ENCODE data around the gene TSPO.

Gene TSPO

DNA sequence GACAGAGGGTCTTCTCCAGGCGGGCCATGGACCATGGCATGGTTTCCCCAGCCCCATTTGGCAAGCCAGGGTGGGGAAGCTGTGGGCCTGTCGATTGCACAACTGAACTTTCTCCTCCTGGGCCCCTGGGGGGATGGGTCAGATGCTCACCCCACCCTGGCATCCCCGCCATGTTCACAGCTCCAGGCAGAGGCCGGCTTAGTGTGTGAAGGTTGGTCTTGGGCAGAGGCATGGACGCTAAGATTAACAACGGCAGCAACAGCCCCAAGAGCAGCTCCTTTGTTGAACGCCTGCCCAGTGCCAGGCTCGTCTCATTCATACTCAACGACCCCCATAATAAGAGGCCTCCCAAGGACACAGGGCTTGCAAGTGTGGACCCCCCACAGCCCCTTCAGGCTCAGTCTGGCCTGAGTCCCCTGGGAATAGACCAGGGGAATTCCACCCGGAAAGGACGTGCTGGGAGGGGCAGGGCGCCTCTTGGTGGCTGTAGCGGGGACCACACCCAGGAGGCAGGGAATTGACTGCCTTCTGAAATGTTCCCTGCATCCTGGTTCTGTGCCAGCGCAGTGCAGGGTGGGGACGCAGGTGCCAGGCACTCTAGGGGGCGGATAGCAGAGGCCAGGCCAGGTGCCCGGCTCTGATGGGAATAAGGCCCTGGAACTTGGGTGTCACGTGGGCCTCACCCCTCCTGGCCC is 8.3 kb downstream of the TSPO start:
- DNase-seq (ENCODE audit: low read depth): no peak

DNA sequence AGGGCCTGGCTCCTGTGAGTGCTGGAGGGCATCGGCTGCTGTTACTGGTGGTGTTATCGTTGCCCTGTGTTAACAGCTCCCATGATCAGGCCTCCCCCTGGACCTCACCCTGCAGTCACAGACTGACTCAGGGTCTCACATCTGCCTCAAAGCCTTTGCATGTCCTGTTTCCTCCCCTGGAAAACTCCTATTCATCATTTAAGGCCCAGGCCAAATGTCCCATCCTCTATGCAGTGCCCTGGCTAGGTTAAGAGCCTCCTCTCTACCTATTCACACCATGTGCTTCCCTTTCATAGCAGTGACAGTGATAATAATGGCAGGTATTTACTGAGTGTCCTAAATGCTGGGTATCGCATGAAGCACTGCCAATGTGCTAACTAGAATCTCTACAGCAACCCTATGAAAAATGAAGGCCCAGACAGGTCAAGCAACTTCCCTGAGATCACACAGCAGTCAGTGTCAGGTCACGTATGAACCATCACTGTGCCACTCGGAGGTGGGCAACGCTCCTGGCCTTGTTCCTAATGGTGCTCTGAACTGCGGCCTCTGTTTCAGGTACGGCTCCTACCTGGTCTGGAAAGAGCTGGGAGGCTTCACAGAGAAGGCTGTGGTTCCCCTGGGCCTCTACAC is 9.3 kb downstream of the TSPO start:
- no peak for DNase-seq (ENCODE audit: low read depth)

DNA sequence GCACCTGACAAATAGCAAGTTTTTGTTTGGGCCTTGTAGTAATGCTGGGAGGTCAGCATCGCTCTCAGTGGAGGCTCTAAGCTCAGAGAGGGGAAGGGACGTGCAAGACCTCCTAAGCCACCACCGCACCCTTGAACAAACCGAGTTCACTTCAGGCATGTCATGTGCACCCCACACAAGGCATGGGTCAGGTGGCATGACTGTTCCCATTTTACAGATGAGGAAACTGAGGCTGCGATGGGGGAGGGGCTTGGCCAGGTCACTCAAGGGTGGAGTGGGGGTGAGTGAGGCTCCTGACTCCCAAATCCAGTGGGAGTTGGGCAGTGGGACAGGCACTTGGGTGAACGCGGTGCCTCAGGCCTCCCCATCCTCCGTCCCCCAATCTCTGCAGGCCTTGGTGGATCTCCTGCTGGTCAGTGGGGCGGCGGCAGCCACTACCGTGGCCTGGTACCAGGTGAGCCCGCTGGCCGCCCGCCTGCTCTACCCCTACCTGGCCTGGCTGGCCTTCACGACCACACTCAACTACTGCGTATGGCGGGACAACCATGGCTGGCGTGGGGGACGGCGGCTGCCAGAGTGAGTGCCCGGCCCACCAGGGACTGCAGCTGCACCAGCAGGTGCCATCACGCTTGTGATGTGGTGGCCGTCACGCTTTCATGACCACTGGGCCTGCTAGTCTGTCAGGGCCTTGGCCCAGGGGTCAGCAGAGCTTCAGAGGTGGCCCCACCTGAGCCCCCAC is 11.2 kb downstream of the TSPO start:
- DNase-seq (ENCODE audit: low read depth): no peak

DNA sequence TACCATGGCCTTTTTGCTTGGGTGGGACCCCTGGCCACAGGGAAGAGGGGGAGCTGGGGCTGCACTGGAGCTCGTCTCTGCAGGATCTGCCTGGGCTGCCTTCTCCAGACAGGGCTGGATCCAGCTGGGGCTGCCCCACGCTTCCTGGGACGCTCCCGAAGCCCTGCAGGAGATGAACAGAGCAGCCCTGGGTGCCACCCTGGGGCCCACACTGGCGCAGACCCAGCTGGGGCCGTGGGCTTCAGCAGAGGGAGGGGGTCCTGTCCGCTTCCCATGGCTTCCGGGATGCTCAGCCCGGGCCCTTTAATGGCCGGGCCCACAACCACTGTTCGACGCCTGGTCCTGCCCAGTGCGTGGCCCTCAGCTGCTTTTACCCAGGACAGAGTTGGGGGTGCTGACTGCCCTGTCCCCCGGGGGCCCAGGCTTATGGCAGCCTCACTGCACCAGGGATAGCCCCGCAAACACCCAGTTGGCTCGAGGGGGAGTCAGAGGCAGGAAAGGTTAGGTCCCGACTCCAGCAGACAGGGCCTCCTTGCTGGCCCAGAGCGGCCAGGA is 12.0 kb downstream of the TSPO start:
- no peak for DNase-seq (ENCODE audit: low read depth)

DNA sequence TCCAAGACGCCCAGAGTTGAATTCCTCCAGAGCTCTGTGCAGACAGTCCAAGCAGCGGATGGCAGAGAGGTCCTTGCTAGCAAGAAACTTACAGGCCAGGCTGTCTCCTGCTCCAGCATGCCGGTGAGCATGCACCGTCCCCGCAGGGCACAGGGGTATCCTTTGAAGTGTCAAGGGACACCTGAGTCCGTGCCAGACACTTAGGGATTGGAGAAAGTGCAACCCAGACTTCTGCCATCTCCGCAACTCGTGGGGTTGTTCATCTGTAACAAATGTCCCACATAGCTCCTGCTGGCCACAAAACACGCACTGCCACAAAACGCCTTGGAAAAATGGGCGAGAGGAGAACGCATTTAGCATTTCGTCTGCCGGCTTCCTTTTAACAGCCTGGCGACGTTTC is 13.3 kb downstream of the TSPO start:
- no peak for DNase-seq (ENCODE audit: low read depth)

DNA sequence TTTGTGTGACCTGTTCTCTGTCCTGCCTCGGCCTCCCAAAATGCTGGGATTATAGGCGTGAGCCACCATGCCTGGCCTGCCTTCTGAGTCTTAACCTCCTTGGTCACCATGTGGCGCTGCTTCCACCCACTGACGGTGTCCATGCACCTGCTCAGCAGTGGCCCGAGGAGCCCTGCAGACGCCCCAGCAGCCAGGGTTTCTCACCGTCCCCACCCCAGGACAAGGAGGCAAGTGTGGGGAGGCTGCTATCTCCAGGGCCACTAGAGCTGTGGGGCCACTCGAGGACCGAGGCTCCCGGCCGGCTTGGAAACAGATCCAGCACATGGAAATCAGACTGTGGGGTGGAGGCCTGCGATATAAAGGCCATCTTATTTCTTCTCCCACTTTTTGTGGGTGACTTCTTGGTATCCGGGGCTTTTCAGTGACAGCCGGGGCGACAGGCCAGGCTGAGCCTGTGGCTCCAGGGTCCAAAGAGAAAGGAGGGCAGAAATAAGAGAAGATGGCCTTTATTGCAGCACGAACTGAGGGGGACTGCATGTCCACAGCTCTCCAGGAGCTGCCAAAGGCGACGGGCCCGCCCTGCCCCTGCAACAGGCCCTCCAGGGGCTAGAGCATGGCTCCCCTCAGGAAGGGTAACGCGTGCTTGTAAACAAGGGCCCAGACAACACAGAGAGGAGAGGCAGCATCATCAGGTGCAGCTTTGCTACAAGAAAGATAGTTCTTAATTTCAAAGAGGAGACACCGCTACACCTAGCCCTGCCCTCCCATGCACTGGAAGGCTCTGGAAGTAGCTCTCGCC is 15.0 kb downstream of the TSPO start:
- no peak for DNase-seq (ENCODE audit: low read depth)

DNA sequence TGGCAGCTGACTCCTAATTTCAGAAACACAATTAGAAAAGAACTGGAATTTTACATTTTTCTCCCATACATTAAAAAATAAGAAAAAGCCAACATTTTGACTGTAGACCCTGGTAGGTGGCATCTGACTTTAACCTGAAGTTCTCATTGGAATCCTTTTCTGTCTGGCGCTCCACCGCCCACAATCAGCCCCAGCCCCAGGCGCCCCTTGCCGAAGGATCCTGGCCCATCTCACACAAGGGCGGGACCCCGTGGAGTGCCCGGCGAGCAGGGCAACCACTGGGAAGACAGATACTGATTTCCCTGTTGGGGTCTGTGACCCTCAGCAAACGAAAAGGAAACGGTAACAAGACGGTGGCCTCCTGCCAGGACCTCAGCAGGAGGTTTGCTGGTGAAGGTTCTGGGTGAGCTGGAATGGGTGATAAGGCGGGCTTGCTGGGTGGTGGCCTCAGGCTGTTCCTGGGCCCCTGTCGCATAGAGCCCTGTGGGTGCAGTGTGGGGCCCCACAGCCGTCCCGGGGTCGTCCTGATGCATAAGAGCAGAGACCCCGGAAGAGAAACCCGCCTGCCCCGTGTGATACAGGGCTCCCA is 15.7 kb downstream of the TSPO start:
- DNase-seq (ENCODE audit: low read depth): no peak

DNA sequence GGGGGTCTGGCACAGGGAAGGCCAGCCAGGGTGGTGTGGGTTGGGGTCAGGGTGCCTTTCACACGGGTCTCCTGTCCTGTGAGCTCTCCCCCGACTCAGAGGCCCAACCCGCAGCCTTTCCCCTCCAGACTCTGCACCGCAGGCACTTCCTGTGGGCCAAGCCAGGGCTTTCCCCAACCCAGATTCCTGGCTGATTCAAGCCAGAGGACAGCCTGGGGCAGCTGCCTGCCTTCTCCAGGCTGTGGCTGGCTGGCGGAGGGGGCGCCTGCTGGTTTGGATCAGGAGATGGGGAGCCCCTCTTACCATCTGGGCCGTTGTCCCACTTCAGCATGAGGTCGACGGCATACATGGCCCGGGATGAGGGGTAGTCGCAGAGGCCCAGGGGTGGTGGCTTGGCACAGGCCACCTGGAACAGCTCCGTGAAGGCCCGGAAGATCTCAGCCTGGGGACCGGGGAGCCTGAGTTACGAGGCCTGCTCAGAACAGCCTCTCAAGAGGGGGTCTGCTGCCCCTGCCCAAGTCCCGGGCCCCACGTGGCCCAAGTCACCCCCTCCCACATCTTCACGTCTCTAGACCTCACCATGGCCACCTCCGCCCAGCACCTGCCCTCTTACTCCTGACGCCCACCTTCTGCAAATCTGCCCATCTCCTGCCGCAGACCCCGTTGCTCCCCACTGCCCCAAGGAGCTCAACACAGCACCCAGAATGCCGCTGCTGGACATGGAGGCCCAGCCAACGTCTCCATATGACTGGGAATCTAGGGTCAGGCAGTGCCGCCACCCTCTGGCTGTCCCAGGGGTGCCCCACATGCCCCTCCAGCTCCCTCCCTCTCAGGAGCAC is 17.3 kb downstream of the TSPO start:
- no peak for DNase-seq (ENCODE audit: low read depth)

DNA sequence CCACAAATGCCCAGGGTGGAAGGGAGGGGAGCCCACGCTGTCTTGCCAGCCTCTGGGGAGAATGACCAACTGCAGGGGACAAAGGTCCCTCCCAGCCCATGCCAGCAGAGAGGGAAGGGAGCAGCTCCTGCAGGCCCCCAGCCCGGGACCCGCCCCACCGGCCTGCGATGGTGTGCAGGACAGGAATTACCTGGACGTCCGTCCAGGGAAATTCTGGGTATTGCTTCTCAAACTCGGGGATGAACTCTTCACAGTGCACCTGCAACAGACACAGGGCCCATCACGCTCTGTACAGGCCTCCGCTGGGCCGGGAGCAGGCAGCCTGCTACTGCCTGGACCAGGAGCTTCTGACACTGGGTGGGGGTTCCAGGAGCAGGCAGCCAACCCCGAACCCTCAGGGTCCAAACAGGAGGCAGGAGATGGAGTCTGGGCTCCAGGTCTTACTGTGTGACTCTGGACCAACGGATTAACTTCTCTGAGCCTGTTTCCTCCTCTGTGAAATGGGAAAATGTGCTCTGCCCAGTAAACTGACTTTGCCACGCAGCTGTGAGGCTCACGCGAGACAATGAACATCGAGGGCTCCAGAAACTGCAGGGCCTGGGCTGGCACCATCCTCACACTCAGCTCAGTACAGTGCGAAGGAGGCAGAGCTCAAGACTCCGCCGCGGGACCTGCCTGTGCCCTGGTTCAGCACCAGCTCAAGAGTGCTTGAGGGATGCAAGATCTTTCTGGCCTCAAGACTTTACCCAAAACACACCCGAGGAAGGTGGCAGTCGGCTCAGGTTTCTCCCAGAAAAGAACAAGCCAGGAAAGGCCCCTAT is 18.2 kb downstream of the TSPO start:
- no peak for DNase-seq (ENCODE audit: low read depth)

DNA sequence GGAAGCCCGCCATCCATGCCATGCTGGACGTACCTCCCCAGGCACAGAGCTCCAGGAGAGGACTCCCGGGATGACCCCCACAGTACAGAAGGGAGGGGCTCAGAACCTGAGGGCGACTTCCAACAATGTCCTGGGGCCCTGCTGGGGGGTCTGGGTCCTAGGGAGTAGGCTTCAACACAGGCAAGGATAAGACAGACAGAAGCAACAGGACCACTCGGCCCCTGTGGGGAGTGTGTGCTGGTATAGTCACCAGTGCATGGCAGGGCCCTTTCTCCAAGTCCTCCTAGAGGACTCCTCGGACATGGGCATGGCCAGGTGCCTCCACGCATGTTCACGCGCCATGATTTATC is 18.7 kb downstream of the TSPO start:
- DNase-seq (ENCODE audit: low read depth): no peak

DNA sequence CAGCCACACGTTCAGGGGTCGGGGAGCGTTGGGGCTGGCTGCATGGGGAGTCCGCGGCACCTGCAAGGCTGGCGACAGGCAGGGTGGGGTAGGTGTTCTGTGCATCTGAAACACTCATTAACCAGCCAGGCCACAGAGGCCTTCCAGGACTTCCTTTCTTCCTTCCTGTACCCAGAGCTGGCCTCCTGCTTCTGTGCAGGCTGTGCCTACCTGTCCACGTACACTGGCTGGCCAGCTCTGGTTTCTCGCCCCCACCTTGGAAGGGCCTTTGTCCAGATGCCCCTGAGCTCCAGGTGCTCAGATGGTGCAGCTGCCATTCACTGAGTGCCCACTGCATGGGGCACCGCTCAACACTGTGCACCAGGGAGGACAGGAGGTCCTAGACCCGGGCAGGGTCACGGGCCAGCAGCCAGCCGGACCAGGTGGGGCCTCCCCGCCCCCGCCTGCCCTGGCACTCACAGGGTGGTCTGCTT is 19.7 kb downstream of the TSPO start:
- DNase-seq (ENCODE audit: low read depth): no peak

DNA sequence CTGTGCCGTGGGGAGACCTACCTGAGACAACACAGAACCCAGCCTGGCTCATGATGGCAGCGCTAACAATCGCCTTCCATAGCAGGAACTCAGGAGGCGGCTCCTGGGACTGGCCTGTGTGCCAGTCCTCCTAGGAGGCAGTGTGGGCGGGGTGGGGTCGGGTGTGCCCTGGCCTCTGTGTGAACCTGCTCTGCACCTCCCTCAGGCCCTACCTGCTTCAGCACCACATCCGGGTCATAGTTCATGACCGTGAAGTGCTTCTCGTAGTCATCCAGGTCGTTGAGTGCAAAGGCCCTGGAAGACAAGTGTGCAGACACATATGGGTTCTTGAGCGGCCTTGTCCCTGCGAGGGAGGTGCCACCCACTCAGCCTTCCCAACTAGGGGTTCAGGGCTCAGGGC is 20.2 kb downstream of the TSPO start:
- DNase-seq (ENCODE audit: low read depth): no peak

DNA sequence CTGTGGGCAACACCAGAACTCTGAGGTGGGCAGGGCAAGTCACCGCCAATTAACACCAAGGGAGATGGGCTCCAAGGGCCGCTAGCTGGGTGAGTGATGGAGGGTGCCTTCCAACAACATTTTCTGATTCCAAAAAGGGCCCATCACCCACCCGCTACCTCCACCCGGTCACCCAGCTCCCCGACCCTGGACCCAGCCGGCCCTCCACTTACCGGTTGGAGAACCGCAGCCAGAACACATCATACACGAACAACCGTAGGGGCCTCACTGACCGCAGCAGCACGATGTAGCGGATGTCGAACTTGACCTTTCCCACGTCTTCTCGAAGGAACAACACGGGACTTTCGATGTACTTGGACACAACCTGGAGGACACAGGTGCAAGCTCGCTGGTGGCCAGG is 20.8 kb downstream of the TSPO start:
- no peak for DNase-seq (ENCODE audit: low read depth)

DNA sequence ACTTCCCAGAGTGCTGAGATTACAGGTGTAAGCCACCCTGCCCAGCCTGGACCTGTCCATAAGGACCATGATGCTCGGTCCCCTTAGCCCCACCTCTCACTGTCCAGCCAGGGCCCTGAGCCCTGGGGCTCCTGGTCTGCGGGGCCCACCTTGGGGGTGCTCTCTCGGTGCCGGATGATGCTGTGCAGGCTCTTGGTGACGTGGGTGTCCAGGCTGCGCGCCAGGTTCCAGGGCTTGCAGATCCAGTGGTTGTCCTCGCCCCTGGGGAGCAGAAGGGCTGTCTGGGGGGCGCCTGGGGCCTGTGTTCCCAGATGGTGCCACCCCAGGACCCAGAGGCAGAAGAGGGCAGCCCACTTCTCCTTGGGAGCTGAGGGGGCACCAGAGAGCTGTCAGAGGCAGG is 22.2 kb downstream of the TSPO start:
- no peak for DNase-seq (ENCODE audit: low read depth)

DNA sequence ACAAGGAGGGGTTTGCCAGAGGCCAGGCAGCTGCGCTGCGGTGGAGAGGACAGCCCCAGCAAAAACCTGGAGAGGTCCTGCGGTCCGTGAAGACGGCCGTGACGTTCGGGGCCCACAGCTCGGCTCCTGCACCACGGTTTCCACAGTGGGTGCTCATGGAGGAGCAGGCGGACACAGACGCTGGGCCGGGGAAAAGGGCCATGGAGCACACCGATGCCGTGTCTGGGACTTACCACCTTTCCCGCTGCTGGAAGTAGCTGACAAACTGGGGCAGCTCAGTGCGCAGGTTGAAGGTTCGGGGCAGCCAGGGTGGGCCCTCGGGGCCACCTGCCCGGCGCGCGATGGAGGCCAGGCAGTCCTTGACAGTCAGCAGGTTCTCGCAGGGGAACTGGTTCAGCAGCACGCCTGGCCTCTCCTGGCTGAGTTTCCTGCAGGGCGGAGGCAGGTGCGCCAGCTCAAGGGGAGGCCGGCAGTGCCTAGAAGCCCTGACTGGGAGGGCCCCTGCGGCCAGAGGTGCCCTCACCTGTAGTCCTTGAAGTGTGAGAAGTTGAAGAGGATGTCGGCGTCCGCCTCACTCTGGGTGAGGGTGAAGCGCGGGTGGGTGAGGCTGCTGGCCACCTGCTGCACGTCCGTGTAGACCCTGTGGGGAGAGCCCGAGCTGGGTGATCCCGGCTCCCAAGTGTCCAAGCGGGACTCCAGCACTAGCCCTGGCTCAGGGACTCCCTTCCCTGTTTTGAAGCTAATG is 22.8 kb downstream of the TSPO start:
- no peak for DNase-seq (ENCODE audit: low read depth)

DNA sequence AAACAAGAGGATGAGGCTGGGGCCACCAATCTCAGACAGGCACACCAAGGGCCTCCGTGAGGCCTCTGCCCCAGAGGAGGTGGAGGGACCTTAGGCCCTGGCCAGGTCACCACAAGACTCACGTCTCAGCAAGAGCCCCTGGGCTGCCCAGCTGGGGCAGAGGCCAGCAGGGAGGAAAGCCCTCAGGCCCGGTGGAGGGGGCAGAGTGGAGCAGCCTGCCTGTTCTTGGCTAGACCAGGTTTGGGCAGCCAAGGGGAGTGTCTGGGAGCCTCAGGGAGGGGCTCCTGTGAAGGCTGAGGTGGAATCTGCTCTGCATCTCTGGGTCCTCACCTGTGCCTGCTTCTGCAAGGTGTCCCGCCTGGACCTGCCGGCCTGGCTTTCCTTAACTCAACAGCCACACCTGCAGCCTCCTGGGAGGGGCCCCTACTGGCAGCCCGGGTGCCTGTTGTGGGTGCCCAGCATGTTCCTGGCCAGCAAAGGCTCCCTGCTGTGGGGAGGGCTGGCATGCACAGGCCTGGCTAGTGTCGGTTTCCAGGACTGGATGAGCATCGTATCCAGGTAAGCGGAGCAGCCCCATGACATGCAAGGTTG is 23.7 kb downstream of the TSPO start:
- no peak for DNase-seq (ENCODE audit: low read depth)

DNA sequence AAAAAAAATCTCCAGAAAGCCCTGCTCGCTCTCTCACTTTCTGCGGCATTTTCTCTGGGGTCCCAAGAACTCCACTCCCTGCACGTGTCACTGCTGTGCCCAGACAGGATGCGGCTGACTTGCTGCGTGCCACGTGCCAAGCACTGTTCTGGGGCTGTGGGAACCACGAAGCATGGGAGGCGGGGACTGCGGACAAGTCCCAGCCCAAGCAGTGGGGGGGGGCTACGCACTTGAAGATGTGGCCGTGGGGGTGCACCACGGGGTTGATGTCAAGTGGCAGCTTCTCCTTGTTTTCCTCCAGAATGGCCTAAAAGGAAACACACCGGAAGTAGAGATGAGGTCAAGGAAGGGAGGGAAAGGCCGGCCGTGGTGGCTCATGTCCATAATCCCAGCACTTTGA is 24.7 kb downstream of the TSPO start:
- DNase-seq (ENCODE audit: low read depth): no peak

DNA sequence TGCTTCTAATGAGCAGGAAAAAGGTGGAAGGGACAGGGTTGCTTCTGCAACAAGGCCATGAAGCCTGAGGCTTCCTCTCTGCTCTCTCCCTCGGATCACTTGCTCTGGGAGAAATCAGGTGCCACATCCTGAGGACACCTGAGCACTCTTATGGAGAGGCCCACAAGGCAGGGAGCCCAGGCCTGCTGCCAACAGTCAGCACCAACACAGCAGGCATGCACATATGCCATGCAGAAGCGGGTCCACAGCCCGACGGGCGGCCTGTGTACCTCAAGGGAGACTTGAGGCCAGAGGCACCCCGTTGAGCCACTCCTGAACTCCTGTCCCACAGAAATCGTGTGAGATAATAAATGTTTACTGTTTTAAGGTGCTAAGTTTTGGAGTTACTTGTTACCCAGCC is 26.1 kb downstream of the TSPO start:
- DNase-seq (ENCODE audit: low read depth): no peak
